NCI-H82 treated with DMSO at 0.1 percent for 48 hours (cell line): ENCODE measurements around the gene SH3BP5.
A peak's percentile ranks its signal among the peaks of the same experiment; 100 is the strongest.

ENCODE experiments used
- DNase-seq: peaks from one replicate; lab custom pipeline; 2025; ENCODE audit not compliant: unreplicated experiment; lab: John Stamatoyannopoulos, UW

Gene SH3BP5

DNA sequence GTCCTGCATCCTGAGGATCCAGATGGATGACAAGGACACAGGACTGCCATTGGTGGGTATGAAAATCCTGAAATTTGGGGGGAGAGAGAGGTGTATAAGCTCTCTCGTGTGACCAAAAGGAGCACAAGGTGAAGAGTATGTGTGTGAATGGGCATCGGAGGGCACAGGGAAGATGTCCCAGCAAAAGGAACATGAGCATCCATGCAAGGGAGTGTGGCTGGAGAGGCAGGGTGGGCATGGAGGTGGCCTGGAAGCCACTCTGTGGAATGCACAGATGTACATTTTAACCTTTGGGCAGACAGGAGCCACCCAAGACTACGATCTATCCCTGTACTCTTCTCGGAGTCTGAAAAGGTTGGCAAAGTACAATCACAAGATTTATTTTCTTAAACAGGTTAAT, 71.9 kb downstream of the SH3BP5 start:
- no peak for DNase-seq

DNA sequence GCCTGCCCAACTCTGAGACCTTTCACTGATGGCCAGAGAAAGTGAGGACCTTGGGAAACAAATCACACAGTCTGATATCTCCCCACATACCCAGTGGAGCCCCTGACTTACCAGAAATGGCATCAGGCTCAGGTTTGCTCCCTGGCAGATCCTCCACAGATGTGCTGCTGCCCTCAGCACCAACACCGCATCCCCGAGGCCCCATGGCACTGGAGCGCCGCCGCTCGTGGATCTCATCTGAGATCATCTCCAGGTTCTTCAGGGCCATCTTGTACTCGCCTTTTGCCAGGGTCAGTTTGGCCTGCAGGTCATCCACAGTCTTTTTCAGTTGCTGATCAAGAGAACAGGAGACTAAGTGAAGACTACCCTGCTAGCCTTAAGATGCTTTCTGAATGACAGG, 73.7 kb downstream of the SH3BP5 start:
- no peak for DNase-seq

DNA sequence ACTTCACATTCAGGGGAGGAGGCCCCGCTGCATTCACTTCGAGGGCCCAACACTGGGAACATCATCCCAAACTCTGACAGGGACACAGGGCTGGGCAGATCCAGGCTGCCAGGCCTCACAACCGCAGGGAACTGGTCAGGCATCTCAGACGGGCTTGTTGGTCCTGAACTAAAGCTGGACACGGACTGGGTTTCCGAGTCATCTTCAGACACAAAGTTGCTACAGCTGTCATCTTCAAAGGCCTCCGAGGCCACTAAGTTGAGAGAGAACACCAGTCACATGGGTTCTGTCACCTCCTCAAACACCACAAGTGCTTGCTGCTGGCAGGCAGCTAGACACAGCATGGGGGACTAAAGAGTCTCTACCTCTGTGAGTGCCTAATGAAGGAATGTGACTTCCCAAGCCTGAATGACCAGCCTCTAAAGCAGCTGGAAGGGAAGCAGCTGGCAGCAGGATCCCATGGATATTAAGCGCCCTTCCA, 75.5 kb downstream of the SH3BP5 start:
- DNase-seq: no peak

DNA sequence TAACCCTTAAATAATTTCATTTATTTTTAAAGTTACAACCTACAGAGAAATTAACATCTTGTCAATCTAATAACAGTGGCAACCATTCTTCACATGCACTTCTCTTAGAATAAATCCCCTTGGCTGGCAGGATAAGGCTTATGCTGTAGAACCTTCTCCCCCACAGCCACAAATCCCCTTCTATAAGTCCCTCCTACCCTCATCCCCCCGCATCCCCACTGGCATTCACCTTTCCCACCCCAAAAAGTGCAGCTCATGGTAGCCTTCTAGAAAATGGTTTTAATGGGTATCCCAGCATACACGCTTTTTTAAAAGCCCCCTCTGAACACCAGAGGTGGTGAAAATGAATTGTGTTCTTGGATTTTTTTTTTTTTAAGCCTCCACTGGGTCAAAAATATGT, 77.2 kb downstream of the SH3BP5 start:
- no peak for DNase-seq

DNA sequence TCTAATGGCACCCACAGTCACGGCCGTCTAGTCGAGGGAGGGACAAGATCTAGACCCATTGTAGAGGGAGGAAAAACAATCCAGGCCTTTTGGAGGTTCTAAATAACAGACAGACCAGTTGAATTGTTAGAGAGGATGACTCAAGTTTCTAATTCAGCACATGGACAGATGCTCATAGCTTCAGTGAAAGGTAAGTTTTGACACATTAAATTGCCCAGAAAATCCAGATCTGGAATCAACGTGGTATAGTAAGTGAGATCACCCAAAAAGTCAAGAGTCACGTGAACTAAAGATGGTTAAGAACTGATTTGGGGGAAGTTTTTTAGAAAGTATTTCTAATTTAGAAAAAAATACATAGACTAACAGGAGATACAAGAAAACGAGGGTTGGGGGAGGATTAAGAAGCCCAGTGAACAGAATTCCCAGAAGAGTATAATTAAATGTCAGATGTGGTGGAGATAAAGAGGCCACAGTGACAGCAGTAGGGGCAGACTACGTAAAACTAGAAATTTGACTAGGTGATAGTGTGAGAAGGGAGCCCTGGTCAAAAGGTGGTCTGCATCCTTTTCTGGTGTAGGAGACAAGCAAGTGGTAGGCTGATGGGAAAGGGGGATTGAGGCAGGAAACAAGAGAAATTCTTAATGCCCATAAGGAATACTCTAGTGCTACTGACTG, 79.2 kb downstream of the SH3BP5 start:
- DNase-seq: no peak

DNA sequence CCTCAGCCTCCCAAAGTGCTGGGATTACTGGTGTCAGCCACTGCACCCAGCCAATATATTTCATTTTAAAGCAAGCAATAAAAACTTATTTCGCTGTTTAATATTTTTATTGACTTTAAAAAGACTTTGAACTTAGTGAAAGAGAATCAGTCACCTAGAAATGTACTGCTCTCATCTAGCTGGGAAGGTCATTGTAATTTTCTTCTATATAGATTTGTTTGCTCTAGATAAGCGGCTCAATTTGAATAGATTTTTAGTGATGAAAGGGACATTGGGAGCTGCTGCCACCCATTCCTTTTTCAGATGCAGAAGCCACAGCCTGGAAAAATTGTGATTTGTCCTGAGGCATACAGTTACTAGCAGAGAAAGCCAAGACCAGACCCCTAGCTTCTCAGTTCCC, 86.2 kb downstream of the SH3BP5 start:
- DNase-seq: no peak

DNA sequence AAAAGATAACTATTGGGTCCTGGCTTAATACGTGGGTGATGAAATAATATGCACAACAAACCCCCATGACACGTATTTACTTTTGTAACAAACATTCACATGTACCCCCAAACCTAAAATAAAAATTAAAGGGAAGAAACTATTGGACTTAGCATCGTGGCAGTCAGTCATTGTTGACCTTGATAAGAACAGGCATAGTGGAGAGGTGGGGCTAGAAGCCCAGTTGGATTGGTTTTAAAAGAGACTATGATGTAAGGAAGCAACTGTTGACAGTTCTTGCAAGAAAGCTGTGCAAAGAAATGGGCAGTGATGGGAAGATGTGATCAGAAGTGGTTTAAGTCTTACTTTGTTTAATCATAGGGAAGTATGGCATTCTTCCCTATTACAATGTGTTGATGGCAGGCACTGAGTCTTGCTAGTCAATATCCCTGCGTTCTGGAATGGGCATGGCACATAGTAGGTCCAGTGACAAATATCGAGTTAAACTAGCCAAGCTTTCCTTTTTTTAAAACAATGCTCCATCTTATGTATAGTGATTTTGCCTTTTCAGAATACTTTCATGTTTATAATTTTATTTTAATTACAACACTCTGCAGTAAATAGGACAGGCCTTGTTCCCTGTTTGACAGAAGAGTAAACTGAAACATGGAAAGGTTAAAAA, 88.4 kb downstream of the SH3BP5 start:
- no peak for DNase-seq

DNA sequence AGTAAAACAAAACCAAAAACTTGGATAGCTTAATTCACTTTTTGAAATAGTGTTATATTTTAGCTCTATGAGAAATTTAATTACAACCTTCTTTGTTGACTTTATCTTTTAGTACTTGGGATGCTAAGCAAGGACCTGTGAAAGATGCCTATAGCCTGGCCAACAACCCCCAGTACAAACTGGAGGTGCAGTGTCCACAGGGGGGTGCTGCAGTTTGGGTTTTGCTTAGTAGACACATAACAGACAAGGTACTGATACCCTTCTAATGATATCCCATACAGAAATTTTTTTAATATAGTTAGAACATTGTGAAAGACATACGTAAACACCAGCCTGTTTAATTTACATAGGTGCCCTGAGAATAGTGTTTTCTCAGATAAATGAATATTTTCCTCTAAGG, 91.0 kb downstream of the SH3BP5 start:
- DNase-seq: no peak

DNA sequence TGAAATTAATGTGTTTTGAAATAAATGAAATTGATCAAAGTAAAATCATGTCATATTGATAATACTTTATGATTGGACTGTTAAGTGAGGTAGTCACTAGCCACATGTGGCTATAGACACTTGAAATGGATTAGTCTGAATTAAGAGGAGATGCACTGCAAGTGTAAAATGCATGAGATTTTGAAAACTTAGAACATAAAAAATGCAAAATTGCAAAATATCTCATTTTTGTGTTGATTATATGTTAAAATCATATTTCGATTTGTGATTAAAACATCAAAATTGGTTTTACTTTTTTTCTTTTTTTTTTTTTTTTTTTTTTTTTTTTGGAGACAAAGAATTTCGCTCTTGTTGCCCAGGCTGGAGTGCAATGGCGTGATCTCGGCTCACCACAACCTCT, 103.1 kb downstream of the SH3BP5 start:
- DNase-seq: no peak

DNA sequence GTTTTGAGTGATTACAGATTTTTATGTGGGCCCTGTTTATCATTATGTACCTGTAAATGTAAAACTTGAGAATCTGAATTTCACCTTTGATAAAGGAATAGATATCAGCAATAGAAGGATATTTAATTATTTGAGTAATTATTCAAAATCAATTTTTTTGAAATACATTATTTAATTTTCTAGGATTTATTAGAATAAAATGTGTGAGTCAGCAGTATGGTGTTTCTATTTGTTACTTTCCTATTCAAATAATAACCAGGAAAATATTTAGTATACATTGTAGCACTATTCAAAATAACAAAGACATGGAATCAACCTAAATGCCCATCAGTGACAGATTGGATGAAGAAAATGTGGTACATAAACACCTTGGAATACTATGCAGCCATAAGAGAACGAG, 104.2 kb downstream of the SH3BP5 start:
- no peak for DNase-seq

DNA sequence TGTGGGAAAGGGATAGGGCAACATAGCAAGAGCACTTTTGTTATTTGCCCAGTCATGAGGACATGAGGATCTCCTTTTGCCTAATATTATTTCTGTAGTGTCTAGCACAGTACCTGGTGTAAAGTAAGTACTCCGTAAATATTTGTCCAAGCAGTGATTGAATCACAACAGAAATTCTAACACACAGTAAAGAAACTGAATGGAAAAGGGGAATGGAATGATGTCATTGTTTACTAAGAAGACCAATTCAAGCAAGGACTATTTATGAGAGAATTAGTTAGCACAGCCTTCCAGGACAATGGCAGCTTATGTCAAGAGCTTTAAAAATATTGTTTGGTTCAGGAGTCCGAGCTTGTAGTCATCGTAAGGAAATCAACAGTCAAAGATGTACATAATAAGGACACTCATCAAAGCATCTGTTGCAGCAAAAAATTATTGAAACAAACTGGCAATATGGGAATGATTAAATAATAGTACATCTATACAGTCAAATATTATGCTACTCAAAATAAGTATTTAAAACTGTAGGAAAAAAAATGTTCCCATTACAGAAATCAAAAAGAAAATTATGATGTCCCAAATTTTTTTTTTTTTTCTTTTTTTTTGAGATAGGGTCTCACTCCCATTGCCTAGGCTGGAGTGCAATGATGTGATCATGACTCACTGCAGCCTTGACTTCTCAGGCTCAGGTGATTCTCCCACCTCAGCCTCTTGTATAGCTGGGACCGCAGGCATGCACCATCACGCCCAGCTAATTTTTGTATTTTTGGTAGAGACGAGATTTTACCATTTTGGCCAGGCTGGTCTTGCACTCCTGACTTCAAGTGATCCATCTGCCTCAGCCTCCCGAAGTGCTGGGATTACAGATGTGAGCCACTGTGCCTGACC, 108.5 kb downstream of the SH3BP5 start:
- DNase-seq: no peak

DNA sequence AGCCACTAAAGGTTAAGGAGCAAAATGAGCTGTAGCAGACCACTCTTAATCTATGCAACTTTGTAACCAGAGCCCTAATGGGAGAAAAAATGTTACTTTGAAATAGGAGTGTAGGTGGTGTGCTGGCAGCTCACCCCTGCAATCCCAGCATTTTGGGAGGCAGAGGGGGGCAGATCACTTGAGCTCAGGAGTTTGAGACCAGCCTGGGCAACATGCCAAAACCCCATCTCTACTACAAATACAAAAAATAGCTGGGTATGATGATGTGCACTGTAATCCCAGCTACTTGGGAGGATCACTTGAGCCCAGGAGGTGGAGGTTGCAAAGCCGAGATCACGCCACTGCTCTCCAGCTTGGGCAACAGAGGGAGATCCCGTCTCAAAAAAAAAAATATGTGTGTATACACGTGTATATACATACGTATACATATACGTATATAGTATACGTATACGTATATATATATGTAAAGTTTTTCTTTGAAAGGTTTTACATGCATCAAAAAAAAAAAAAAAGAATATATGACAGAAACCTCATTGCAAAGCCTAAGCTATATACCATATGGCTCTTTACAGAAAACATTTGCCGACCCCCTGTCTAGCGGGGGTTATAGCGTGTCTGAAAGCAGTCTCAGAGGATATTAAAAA, 110.7 kb downstream of the SH3BP5 start:
- DNase-seq: peak; percentile 22

DNA sequence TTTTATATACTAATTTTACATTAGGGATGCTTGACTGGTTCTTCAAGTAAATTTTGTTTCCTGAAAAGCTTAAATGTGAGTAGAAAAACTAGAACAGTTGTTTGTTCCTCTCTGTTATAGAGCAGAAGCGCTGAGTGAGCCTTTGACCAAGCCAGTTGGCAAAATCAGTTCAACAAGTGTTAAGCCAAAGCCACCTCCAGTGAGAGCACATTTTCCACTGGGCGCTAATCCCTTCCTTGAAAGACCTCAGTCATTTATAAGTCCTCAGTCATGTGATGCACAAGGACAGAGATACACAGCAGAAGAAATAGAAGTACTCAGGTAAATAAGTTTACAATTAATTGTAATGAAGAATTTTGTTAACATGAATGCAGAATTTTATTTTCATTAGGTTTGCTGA, 111.7 kb downstream of the SH3BP5 start:
- DNase-seq: peak; percentile 22

DNA sequence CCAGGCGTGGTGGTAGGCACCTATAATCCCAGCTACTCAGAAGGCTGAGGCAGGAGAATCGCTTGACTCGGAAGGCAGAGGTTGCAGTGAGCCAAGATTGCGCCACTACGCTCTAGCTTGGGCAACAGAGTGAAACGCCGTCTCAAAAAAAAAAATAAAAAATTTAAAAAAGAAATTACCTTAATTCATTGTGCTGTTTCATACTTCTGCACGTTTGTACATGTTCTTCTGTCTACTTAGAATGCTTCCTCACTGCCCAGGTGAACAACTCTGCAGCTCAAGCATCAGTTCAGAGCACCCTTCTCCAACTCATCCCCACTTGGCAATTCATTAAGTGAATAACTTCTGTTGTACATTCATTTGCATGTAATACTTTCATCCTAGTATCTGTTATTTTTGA, 112.3 kb downstream of the SH3BP5 start:
- no peak for DNase-seq

DNA sequence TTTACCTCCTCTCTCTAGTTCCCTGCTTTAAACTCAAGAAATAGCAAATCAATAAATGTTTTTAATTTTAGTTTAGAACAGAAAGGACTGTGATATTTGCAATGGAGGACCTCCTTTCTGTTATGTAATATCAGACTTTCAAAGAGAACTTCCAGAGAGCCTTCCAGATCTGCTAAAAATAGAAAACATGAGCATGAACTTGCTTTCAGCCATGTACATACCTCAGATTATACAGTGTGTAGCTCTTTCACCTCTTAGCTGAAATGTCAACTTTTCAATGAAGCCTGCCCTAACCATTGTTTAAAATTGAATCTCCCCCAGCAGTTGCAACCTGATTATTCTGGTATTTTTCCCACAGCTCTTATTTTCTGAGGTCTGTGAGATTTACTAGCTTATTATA, 113.7 kb downstream of the SH3BP5 start:
- no peak for DNase-seq

DNA sequence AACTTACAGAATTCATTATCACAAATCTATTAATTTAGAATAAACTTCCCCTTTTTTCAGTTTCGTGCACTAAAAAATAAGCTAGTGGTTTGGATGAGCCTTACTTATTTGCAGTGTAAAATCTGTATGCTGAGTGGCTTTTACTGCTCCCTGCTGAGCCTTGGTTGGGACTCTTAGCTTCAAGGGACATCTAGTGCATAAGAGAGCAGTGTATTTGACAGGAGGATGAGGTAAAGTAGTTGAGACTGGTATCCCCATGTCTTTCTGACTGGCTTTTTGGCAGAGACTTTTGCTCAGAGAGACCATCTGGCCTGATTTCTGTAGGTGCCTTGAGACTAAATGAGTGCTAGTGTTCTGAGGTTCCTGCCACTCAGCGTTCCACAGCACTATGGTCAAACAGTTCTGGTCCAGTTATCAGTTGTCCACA, 114.5 kb downstream of the SH3BP5 start:
- no peak for DNase-seq

DNA sequence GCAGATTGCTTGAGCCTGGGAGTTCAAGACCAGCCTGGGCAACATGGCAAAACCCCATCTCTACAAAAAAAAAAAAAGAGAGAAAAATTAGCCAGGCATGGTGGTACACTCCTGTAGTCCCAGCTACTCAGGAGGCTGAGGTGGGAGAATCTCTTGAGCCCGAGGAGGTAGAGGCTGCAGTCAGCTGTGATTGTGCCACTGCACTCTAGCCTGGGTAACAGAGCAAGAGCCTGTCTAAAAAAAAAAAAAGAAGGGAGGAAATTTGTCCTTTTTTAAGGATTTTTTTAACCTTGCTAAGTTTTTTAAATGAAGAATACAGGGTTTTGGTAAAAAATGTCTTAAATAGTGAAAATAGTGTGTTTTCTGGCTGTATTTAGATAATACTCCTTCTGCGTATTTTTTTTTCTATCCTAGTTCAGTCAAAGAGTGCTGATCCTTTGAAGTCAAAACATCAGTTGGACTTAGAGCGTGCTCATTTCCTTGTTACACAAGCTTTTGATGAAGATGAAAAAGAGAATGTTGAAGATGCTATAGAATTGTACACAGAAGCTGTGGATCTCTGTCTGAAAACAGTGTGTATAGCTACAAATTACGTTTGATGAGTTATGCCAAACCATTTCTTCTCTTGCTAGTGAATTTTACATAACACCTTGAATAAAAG, 115.2 kb downstream of the SH3BP5 start:
- DNase-seq: no peak

DNA sequence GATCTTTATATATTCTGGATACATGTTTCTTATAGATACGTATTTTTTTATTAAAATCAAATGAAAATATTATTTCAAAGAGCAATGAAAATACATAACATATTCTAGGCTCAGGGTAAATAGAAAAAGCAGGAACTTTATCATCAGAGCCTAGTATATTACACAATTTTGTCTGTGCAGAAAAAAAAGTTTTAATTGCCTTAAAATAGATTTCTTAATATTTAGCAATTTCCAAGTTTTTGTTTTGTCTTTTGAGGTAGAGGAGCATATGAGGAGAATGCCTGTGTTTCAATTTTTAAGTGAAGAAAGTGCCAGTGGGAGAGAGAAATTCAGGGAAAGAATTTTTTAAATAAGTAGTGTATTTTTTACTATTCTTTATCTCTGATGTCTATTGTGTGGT, 115.9 kb downstream of the SH3BP5 start:
- DNase-seq: no peak

DNA sequence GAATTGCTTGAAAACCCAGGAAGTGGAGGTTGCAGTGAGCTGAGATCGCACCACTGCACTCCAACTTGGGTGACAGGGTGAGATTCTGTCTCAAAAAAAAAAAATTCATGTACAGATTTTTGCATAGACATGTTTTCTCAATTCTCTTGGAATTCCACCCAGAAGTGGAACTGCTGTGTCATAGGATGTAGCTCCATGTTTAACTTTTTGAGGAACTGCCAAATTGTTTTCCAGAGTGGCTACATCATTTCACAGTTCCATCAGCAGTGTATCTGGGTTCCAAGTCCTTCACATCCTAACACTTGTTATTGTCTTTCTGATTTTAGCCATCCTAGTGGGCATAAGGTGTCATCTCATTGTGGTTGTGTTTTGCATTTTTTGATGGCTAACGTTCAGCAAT, 116.4 kb downstream of the SH3BP5 start:
- no peak for DNase-seq

DNA sequence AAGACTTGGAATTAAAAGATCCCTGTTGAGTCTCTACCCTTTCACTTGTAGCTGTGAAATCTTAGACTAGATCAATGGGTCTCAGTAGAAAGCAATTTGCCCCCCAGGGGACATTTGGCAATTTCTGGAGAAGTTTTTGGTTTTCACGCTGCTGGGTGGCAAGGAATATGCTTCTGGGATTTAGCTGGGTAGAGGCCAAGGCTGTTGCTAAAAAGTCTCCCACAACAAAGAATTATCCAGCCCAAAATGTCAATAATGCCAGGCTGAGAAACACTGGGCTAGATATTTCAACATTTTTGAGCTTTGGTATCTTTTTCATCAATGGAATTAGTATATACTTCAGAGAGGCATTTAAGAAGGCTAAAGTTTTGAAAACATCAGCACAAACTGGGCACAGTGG, 117.6 kb downstream of the SH3BP5 start:
- no peak for DNase-seq

DNA sequence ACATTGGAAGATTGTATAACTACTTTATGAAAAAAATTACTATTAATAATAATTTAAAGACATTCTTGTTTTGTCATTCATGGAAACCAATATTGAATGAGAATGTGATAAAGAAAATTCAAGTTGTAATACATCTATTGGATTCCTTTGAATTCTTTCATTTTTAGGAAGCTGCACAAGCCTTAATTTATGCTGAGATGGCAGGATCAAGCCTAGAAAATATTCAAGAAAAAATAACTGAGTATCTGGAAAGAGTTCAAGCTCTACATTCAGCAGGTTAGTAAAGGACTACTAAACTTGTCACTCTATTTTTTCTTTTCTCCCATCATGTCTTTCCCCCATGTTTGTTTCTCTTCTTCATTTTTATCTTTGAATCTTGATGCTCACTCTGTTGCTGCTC, 120.4 kb downstream of the SH3BP5 start:
- no peak for DNase-seq
